ENCODE measurements around the gene TCEAL4. TPM values are rescaled to one million over a fixed set of nuclear protein-coding genes. Genes with fewer than 3 reads are reported as not detected.

TCEAL4 gene
- total and polyA plus RNA-seq, 2 of the 13 experiments (the other 11 are each of a cell fraction or from before 2014, with no cell fraction given), result 12.6 to 31.0 TPM

GRCh38 chrX:103607364-103608305 lies 22.3 kb downstream of the TCEAL4 start, which contains the start of gene TCEAL3 (continued):
- no peak for TF ChIP-seq NFAT5 (CRISPR knock-in tag; IDR thresholded peaks at IDR 0.05)
- no peak for TF ChIP-seq STAT5B (CRISPR knock-in tag; IDR thresholded peaks at IDR 0.05)
- TF ChIP-seq GLMP (CRISPR knock-in tag; IDR thresholded peaks at IDR 0.05; ENCODE audit: borderline replicate concordance), result no peak
- no peak for TF ChIP-seq BHLHE40 (IDR thresholded peaks at IDR 0.05; ENCODE audit: low read length)

Measured in HepG2 (cell line).